Astrocyte of the cerebellum (primary cell): ENCODE measurements around the gene ABTB2.

Experiments
- DNase-seq: peaks from one replicate; pipeline ENCODE4 v3.0.0-alpha.2; 2011; ENCODE audit warnings: low read depth
- H3K4me3 ChIP-seq: 2 replicates; pipeline ENCODE4 v1.5.1; 2011; ENCODE audit warnings: mild to moderate bottlenecking, low read depth, low read length, moderate library complexity
- CTCF ChIP-seq: IDR thresholded peaks from 2 replicates; pipeline ENCODE4 v1.5.1; 2012; ENCODE audit warnings: low read length, low read depth, moderate library complexity, mild to moderate bottlenecking; ENCODE audit errors: missing control alignments
- in situ Hi-C: cut with HindIII; loops from 2 replicates; pipeline ENCODE4 v1.10.0; 2017; ENCODE audit warnings: low sequenced_read_pairs

The ABTB2 gene

GRCh38 chr11:34363363-34364084, 5.7 kb upstream of the ABTB2 start:
- no peak overlapping the region for H3K4me3 ChIP-seq
- no peak for DNase-seq
- in situ Hi-C loops: no loop called here
- no peak for TF ChIP-seq CTCF

- no peak for DNase-seq
- in situ Hi-C loops: no loop called here
- no peak for TF ChIP-seq CTCF
- no peak overlapping the region for H3K4me3 ChIP-seq
Observed at GRCh38 chr11:34360046-34360445, 2.2 kb upstream of the ABTB2 start.

- in situ Hi-C loops: no loop called here
- H3K4me3 ChIP-seq: no peak overlapping the region
- TF ChIP-seq CTCF: no peak
- no peak for DNase-seq
Observed at GRCh38 chr11:34359548-34359891, 1.7 kb upstream of the ABTB2 start.

- TF ChIP-seq CTCF: peak; percentile 76
Observed at GRCh38 chr11:34358728-34359547, 1.1 kb upstream of the ABTB2 start.

GRCh38 chr11:34358258-34358727, 483 bp upstream of the ABTB2 start:
- DNase-seq: no peak
- peak overlapping the region; percentile 47 for H3K4me3 ChIP-seq
- no peak for TF ChIP-seq CTCF
- in situ Hi-C loops: no loop called here

More at GRCh38 chr11:34358728-34359547, 1.1 kb upstream of the ABTB2 start:
- DNase-seq: peak; percentile 73
- in situ Hi-C loops: no loop called here
- peak overlapping the region; percentile 47 for H3K4me3 ChIP-seq

GRCh38 chr11:34356913-34357700, 703 bp downstream of the ABTB2 start:
- in situ Hi-C loops: no loop called here
- H3K4me3 ChIP-seq: peak overlapping the region; percentile 76
- no peak for DNase-seq
- no peak for TF ChIP-seq CTCF
